NCI-H226 (cell line): Measurements from ENCODE around the gene TRAF3IP1.
"Not testable (repeated sequence)": the region's sequence is repeated elsewhere in the genome, so short reads cannot be mapped to it uniquely, and the experiment has no call there.

Source experiments
- DNase-seq: peaks from one replicate; pipeline ENCODE4 v3.0.0-alpha.2; 2015

The TRAF3IP1 gene

GRCh38 chr2:238344035-238344434, 23.7 kb downstream of the TRAF3IP1 start:
- DNase-seq = no peak

GRCh38 chr2:238344517-238344916, 24.2 kb downstream of the TRAF3IP1 start:
- DNase-seq = no peak

GRCh38 chr2:238345297-238345968, 25.1 kb downstream of the TRAF3IP1 start:
- DNase-seq = no peak

- DNase-seq = no peak
Observed at GRCh38 chr2:238346544-238346943, 26.2 kb downstream of the TRAF3IP1 start.

- no peak for DNase-seq
Observed at GRCh38 chr2:238350150-238350897, 30.0 kb downstream of the TRAF3IP1 start.

GRCh38 chr2:238351315-238351714, 31.0 kb downstream of the TRAF3IP1 start:
- DNase-seq = no peak

GRCh38 chr2:238352361-238352760, 32.0 kb downstream of the TRAF3IP1 start:
- no peak for DNase-seq

- DNase-seq = no peak
Observed at GRCh38 chr2:238358769-238359168, 38.5 kb downstream of the TRAF3IP1 start.

- no peak for DNase-seq
Observed at GRCh38 chr2:238359403-238359802, 39.1 kb downstream of the TRAF3IP1 start.

- DNase-seq = no peak
Observed at GRCh38 chr2:238361877-238362276, 41.6 kb downstream of the TRAF3IP1 start.

GRCh38 chr2:238362626-238363025, 42.3 kb downstream of the TRAF3IP1 start:
- no peak for DNase-seq

- DNase-seq = no peak
Observed at GRCh38 chr2:238369591-238370040, 49.3 kb downstream of the TRAF3IP1 start.

- no peak for DNase-seq
Observed at GRCh38 chr2:238370094-238370822, 49.9 kb downstream of the TRAF3IP1 start.

GRCh38 chr2:238370823-238371372, 50.6 kb downstream of the TRAF3IP1 start:
- peak; percentile 37 for DNase-seq

- not testable (repeated sequence) for DNase-seq
Observed at GRCh38 chr2:238372277-238372676, 52.0 kb downstream of the TRAF3IP1 start.

GRCh38 chr2:238376884-238377391, 56.6 kb downstream of the TRAF3IP1 start:
- DNase-seq = no peak

GRCh38 chr2:238378230-238379095, 58.1 kb downstream of the TRAF3IP1 start:
- DNase-seq = no peak

- DNase-seq = peak; percentile 87
Observed at GRCh38 chr2:238379096-238379810, 58.9 kb downstream of the TRAF3IP1 start.

GRCh38 chr2:238380336-238380735, 60.0 kb downstream of the TRAF3IP1 start:
- no peak for DNase-seq

- no peak for DNase-seq
Observed at GRCh38 chr2:238380785-238381184, 60.5 kb downstream of the TRAF3IP1 start.

GRCh38 chr2:238381341-238382115, 61.2 kb downstream of the TRAF3IP1 start:
- no peak for DNase-seq
